ENCODE results near the gene FCN1. TPM values are rescaled to one million over a fixed set of nuclear protein-coding genes. Genes with fewer than 3 reads are reported as not detected.

FCN1 gene
- polyA plus RNA-seq, 3 donors, result 2,884 to 7,680 (median 6,268) TPM

DNA sequence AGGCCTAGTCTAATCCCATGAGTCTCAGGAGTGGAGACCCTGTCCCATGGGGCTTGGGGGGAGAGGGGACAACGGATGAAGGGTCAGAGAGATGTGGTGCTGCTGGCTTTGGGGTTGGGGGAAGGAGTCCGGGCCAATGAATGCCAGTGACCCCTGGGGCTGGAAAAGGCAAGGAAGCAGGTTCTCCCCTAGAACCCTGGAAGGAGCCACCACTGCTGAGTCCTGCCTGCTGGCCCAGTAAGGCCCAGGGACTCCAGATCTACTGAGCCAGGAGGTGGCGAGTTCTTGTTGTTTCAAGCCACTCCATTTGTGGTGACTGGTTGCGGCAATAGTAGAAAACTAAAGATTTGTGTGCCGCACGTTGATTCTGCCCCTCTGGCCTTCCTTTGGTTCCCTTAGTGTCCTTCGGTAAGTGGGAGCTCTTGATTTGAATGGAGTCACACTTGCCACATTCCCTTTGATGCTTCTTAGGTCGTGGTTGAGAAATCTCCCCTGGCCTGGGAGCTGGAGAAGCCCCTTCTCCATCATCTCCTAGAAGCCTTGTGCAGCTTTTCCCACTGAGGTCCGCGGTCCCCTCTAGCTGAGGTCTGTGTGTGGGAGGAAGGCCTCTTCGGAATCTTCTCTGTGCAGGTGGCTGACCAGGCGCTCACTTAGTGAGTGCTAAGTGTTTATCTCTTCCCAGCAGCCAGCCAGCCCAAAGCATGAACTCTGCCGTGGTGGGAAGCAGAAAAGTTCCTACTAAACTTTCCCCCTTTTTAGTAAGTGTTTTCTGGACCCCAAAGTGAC is 9.0 kb downstream of the FCN1 start:
- intact Hi-C loops (cut with micrococcal nuclease), result loop anchor here in 1 of 2 donors (5.0 kb wide), 1 partner anchor 431 kb away; no protein-coding TSS in a partner anchor
- whole genome bisulfite sequencing (ENCODE audit: insufficient coverage), result 95% methylated on average over 6 of the region's 13 CpGs
- peaks cover 39 to 53% of the 10 kb centered on the region in 2 donors for H3K36me3 ChIP-seq (replicated peaks in 1 of 2; ENCODE audit: control insufficient read depth in 1 of 2, insufficient read depth in 2 of 2, low read length in 2 of 2)
- H3K27me3 Mint-ChIP-seq (ENCODE audit: low read depth in 3 of 3), result peaks cover 0 to 7% (median 0%) of the 10 kb centered on the region in 3 donors
- H3K27ac Mint-ChIP-seq, result peak overlapping the region in 4 of 7 donors; percentile 40 to 87 (median 80)
- H4K20me1 ChIP-seq (ENCODE audit: insufficient read depth, low read length), result peaks cover 52% of the 10 kb centered on the region
- no peak overlapping the region for H3K4me2 ChIP-seq (replicated peaks; ENCODE audit: extremely low read depth, low read length, poor library complexity, severe bottlenecking)
- peaks cover 55 to 93% (median 81%) of the 10 kb centered on the region in 7 donors for H3K9me3 Mint-ChIP-seq
- peak in 1 of 3 donors; percentile 1 for DNase-seq
- TF ChIP-seq, protein P1, sequence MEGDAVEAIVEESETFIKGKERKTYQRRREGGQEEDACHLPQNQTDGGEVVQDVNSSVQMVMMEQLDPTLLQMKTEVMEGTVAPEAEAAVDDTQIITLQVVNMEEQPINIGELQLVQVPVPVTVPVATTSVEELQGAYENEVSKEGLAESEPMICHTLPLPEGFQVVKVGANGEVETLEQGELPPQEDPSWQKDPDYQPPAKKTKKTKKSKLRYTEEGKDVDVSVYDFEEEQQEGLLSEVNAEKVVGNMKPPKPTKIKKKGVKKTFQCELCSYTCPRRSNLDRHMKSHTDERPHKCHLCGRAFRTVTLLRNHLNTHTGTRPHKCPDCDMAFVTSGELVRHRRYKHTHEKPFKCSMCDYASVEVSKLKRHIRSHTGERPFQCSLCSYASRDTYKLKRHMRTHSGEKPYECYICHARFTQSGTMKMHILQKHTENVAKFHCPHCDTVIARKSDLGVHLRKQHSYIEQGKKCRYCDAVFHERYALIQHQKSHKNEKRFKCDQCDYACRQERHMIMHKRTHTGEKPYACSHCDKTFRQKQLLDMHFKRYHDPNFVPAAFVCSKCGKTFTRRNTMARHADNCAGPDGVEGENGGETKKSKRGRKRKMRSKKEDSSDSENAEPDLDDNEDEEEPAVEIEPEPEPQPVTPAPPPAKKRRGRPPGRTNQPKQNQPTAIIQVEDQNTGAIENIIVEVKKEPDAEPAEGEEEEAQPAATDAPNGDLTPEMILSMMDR (IDR thresholded peaks at IDR 0.05), result no peak
- H3K79me2 ChIP-seq (ENCODE audit: insufficient read depth, low read length), result peaks cover 10% of the 10 kb centered on the region
- H3K4me1 Mint-ChIP-seq, result peaks cover 27% of the 10 kb centered on the region
- H3K36me3 Mint-ChIP-seq, result peaks cover 40 to 53% of the 10 kb centered on the region in 2 donors
- no peak overlapping the region for H2AFZ ChIP-seq (ENCODE audit: insufficient read depth, low read depth, low read length, poor library complexity, severe bottlenecking)
- peaks cover 93% of the 10 kb centered on the region in 2 donors for H3K9me3 ChIP-seq (replicated peaks in 1 of 2; ENCODE audit: control insufficient read depth in 1 of 2, insufficient read depth in 1 of 2, low read length in 2 of 2)
- peaks cover 21 to 25% of the 10 kb centered on the region in 2 donors for H3K4me1 ChIP-seq (ENCODE audit: control insufficient read depth in 1 of 2, insufficient read depth in 2 of 2, low read length in 2 of 2)
- H3K9ac ChIP-seq (ENCODE audit: insufficient read depth, low read length, poor library complexity, severe bottlenecking), result no peak overlapping the region
- no peaks in the 10 kb centered on the region for H3K27me3 ChIP-seq (ENCODE audit: control insufficient read depth in 2 of 2, insufficient read depth in 2 of 2, low read length in 2 of 2)
- no peak overlapping the region for H3K4me3 Mint-ChIP-seq
- peak overlapping the region; percentile 11 to 72 for H3K27ac ChIP-seq (ENCODE audit: low read depth in 1 of 2, low read length in 2 of 2)
- H3K4me3 ChIP-seq (replicated peaks in 1 of 3; ENCODE audit: low read depth in 2 of 3, low read length in 3 of 3), result peak overlapping the region in 1 of 3 experiments; percentile 16

DNA sequence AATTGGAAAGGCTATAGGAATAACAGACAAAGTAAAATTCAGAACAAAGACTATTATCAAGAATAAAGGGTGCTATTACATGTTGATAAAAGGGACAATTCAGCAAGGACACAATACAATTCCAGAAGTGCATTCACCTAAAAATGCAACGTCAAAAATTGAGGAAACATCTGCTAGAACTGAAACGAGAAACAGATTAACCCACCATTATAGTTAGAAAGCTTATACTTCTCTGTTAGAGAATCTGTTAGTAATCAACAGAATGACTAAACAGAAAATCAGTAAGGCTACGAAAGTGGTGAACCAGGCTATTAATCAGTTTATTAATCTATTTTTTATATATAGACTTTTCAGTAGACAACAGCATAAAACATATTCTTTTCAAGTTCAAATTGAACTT is 14.8 kb downstream of the FCN1 start:
- Mint-ChIP-seq H3K9me3 (peaks cover 37 to 89% (median 78%) of the 10 kb centered on the region in 7 donors), H3K27me3 (ENCODE audit: low read depth in 3 of 3) (peaks cover 0 to 7% (median 7%) of the 10 kb centered on the region in 3 donors), H3K4me3 (no peak overlapping the region), H3K4me1 (no peaks in the 10 kb centered on the region), H3K36me3 (no peaks in the 10 kb centered on the region), H3K27ac (no peak overlapping the region)
- Histone ChIP-seq H3K27ac (ENCODE audit: low read depth in 1 of 2, low read length in 2 of 2) (no peak overlapping the region), H3K4me1 (ENCODE audit: control insufficient read depth in 1 of 2, insufficient read depth in 2 of 2, low read length in 2 of 2) (no peaks in the 10 kb centered on the region), H3K9me3 (replicated peaks in 1 of 2; ENCODE audit: control insufficient read depth in 1 of 2, insufficient read depth in 1 of 2, low read length in 2 of 2) (peaks cover 54 to 84% of the 10 kb centered on the region in 2 donors), H3K4me2 (replicated peaks; ENCODE audit: extremely low read depth, low read length, poor library complexity, severe bottlenecking) (no peak overlapping the region), H3K79me2 (ENCODE audit: insufficient read depth, low read length) (no peaks in the 10 kb centered on the region), H3K9ac (ENCODE audit: insufficient read depth, low read length, poor library complexity, severe bottlenecking) (no peak overlapping the region), H2AFZ (ENCODE audit: insufficient read depth, low read depth, low read length, poor library complexity, severe bottlenecking) (no peak overlapping the region), H4K20me1 (ENCODE audit: insufficient read depth, low read length) (peaks cover 4% of the 10 kb centered on the region), H3K36me3 (replicated peaks in 1 of 2; ENCODE audit: control insufficient read depth in 1 of 2, insufficient read depth in 2 of 2, low read length in 2 of 2) (no peaks in the 10 kb centered on the region), H3K27me3 (ENCODE audit: control insufficient read depth in 2 of 2, insufficient read depth in 2 of 2, low read length in 2 of 2) (no peaks in the 10 kb centered on the region), H3K4me3 (replicated peaks in 1 of 3; ENCODE audit: low read depth in 2 of 3, low read length in 3 of 3) (no peak overlapping the region)
- DNase-seq, result peak in 1 of 3 donors; percentile 0
- intact Hi-C loops (cut with micrococcal nuclease), result loop anchor here in 1 of 2 donors (5.0 kb wide), 1 partner anchor 34 kb away; no protein-coding TSS in a partner anchor
- WGBS (ENCODE audit: insufficient coverage), result no CpG with 5 or more reads among the region's 3 CpGs
- TF ChIP-seq, protein P1 (IDR thresholded peaks at IDR 0.05), result no peak

Measured in CD14-positive monocyte (primary cell).